Small intestine (tissue), 7 donors: ENCODE data around the gene HOPX. TPM values are rescaled to one million over a fixed set of nuclear protein-coding genes. Genes with fewer than 3 reads are reported as not detected.

ENCODE experiments used
- DNase-seq, 2 donors: peaks; one replicate each; pipeline versions ENCODE4 v3.0.0 to v3.0.0-alpha.2; 2013
- FAIRE-seq: peaks from 2 replicates; lab custom pipeline; 2012; peaks lifted over from hg19 to GRCh38; lab: Jason Lieb, UNC
- H3K27ac ChIP-seq, 3 donors: one replicate each; pipeline ENCODE4 v1.5.1; 2013; ENCODE audit warnings: low read length in 2 of 3, mild to moderate bottlenecking in 2 of 3, control low read depth in 1 of 3, inconsistent platforms in 1 of 3, low read depth in 1 of 3, moderate library complexity in 1 of 3
- H3K27me3 ChIP-seq, 3 donors: one replicate each; pipeline ENCODE4 v1.6.1; 2013; ENCODE audit warnings: low read length in 3 of 3, inconsistent platforms in 1 of 3; ENCODE audit not compliant: control insufficient read depth in 3 of 3, insufficient read depth in 3 of 3
- H3K36me3 ChIP-seq, 3 donors: one replicate each; pipeline ENCODE4 v1.6.1; 2013; ENCODE audit warnings: low read length in 3 of 3, inconsistent platforms in 1 of 3, low read depth in 1 of 3, mild to moderate bottlenecking in 1 of 3, moderate library complexity in 1 of 3; ENCODE audit not compliant: control insufficient read depth in 3 of 3, insufficient read depth in 2 of 3
- H3K4me1 ChIP-seq, 3 donors: one replicate each; pipeline ENCODE4 v1.6.1; 2013; ENCODE audit warnings: low read length in 2 of 3, inconsistent platforms in 1 of 3, low read depth in 1 of 3, mild to moderate bottlenecking in 1 of 3, moderate library complexity in 1 of 3; ENCODE audit not compliant: control insufficient read depth in 3 of 3, insufficient read depth in 2 of 3
- H3K4me3 ChIP-seq, 3 donors: one replicate each; pipeline ENCODE4 v1.5.1; 2013; ENCODE audit warnings: low read length in 3 of 3, control low read depth in 1 of 3, inconsistent platforms in 1 of 3, low read depth in 1 of 3, mild to moderate bottlenecking in 1 of 3, moderate library complexity in 1 of 3
- H3K9me3 ChIP-seq, 2 donors: one replicate each; pipeline ENCODE4 v1.6.1; 2013; ENCODE audit warnings: low read depth in 1 of 2, low read length in 1 of 2; ENCODE audit not compliant: control insufficient read depth in 2 of 2, insufficient read depth in 1 of 2
- WGBS, 3 donors: extraction: QIAGEN DNeasy Blood & Tissue Kit; methylation state at CpG; one replicate each; pipeline ENCODE4 v1.1.7; 2013; 5-methylcytosine and 5-hydroxymethylcytosine counted together
- polyA plus RNA-seq, 4 donors: library from polyadenylated mRNA; stranded (reverse) in 3 of 4; unstranded in 1 of 4; fragments of 200-250 nt in 3 of 4; fragments of 120-200 nt in 1 of 4; gene quantifications; one replicate each; pipeline versions ENCODE4 v1.2.1 to v1.2.3, GENCODE V29; 2013
- donor health status: healthy with polysubstance abuse.
- donor health status: control.
- donor health status: control.
- donor health status: Bipolar disorder and iron deficiency.
- donor health status: healthy.

The HOPX gene
- polyA plus RNA-seq, 4 donors = 8.6 to 146 (median 47.4) TPM

GRCh38 chr4:56651056-56651350 is 30.1 kb downstream of the HOPX start:
- FAIRE-seq (no peak), DNase-seq (no peak)
- H3K27me3 ChIP-seq = peaks cover 0 to 16% (median 3%) of the 10 kb centered on the region in 3 donors
- H3K27ac ChIP-seq = no peak overlapping the region
- H3K4me3 ChIP-seq = no peak overlapping the region
- H3K9me3 ChIP-seq = peaks cover 0 to 4% of the 10 kb centered on the region in 2 donors
- H3K36me3 ChIP-seq = no peaks in the 10 kb centered on the region
- H3K4me1 ChIP-seq = peaks cover 6 to 10% (median 9%) of the 10 kb centered on the region in 3 donors
- WGBS, 3 donors = 88 to 96% (median 94%) methylated on average over 1 of the region's 1 CpG

GRCh38 chr4:56650262-56651055 is 30.6 kb downstream of the HOPX start:
- Histone ChIP-seq H3K4me1 (peaks cover 4 to 10% (median 9%) of the 10 kb centered on the region in 3 donors), H3K4me3 (no peak overlapping the region), H3K27me3 (peaks cover 0 to 12% (median 3%) of the 10 kb centered on the region in 3 donors), H3K36me3 (no peaks in the 10 kb centered on the region), H3K9me3 (peaks cover 0 to 4% of the 10 kb centered on the region in 2 donors), H3K27ac (no peak overlapping the region)
- no peak for FAIRE-seq
- DNase-seq = no peak
- 68 to 84% (median 73%) methylated on average over 6 of the region's 6 CpGs for WGBS, 3 donors

GRCh38 chr4:56649445-56650261 is 31.4 kb downstream of the HOPX start:
- H3K27ac ChIP-seq = no peak overlapping the region

GRCh38 chr4:56648824-56649151 is 32.3 kb downstream of the HOPX start:
- peaks cover 0 to 4% of the 10 kb centered on the region in 2 donors for H3K9me3 ChIP-seq
- peaks cover 0 to 3% (median 0%) of the 10 kb centered on the region in 3 donors for H3K27me3 ChIP-seq
- H3K4me3 ChIP-seq = no peak overlapping the region
- no peak for FAIRE-seq
- no peak for DNase-seq
- no peaks in the 10 kb centered on the region for H3K36me3 ChIP-seq
- H3K27ac ChIP-seq = no peak overlapping the region
- H3K4me1 ChIP-seq = peaks cover 0 to 5% (median 4%) of the 10 kb centered on the region in 3 donors

More at GRCh38 chr4:56649445-56650261, 31.4 kb downstream of the HOPX start:
- no peak for DNase-seq
- Histone ChIP-seq H3K4me3 (no peak overlapping the region), H3K4me1 (peaks cover 0 to 10% (median 9%) of the 10 kb centered on the region in 3 donors), H3K27me3 (peaks cover 0 to 4% (median 3%) of the 10 kb centered on the region in 3 donors), H3K9me3 (peaks cover 0 to 4% of the 10 kb centered on the region in 2 donors), H3K36me3 (no peaks in the 10 kb centered on the region)
- no peak for FAIRE-seq
- WGBS, 3 donors = 82 to 86% (median 83%) methylated on average over 5 of the region's 5 CpGs

- 89 to 93% (median 92%) methylated on average over 5 of the region's 5 CpGs for WGBS, 3 donors
- no peak overlapping the region for H3K4me3 ChIP-seq
- no peaks in the 10 kb centered on the region for H3K4me1 ChIP-seq
- no peak for DNase-seq
- no peaks in the 10 kb centered on the region for H3K27me3 ChIP-seq
- peaks cover 0 to 4% of the 10 kb centered on the region in 2 donors for H3K9me3 ChIP-seq
- no peaks in the 10 kb centered on the region for H3K36me3 ChIP-seq
- FAIRE-seq = no peak
- H3K27ac ChIP-seq = no peak overlapping the region
Observed at GRCh38 chr4:56648021-56648823, 32.9 kb downstream of the HOPX start.

- Histone ChIP-seq H3K9me3 (peaks cover 0 to 4% of the 10 kb centered on the region in 2 donors), H3K4me1 (no peaks in the 10 kb centered on the region), H3K27me3 (no peaks in the 10 kb centered on the region), H3K36me3 (no peaks in the 10 kb centered on the region), H3K4me3 (no peak overlapping the region), H3K27ac (no peak overlapping the region)
- FAIRE-seq (no peak), DNase-seq (no peak)
- 95 to 100% (median 95%) methylated on average over 1 of the region's 1 CpG for WGBS, 3 donors
Observed at GRCh38 chr4:56646341-56646740, 34.8 kb downstream of the HOPX start.

- peaks cover 0 to 6% (median 0%) of the 10 kb centered on the region in 3 donors for H3K27me3 ChIP-seq
- no peaks in the 10 kb centered on the region for H3K4me1 ChIP-seq
- FAIRE-seq (no peak), DNase-seq (no peak)
- H3K9me3 ChIP-seq = peaks cover 0 to 4% of the 10 kb centered on the region in 2 donors
- H3K4me3 ChIP-seq = no peak overlapping the region
- 92 to 94% (median 93%) methylated on average over 6 of the region's 6 CpGs for WGBS, 3 donors
- no peak overlapping the region for H3K27ac ChIP-seq
- no peaks in the 10 kb centered on the region for H3K36me3 ChIP-seq
Observed at GRCh38 chr4:56643596-56643995, 37.5 kb downstream of the HOPX start.

- Histone ChIP-seq H3K9me3 (peaks cover 0 to 4% of the 10 kb centered on the region in 2 donors), H3K36me3 (no peaks in the 10 kb centered on the region), H3K4me3 (no peak overlapping the region), H3K27ac (no peak overlapping the region), H3K27me3 (peaks cover 0 to 6% (median 0%) of the 10 kb centered on the region in 3 donors), H3K4me1 (no peaks in the 10 kb centered on the region)
- WGBS, 3 donors = 53 to 57% (median 54%) methylated on average over 4 of the region's 4 CpGs
- no peak for FAIRE-seq
- DNase-seq = no peak
Observed at GRCh38 chr4:56641494-56642051, 39.5 kb downstream of the HOPX start.
